ENCODE results near the gene POTEF. TPM values are rescaled to one million over a fixed set of nuclear protein-coding genes. Genes with fewer than 3 reads are reported as not detected.
"Not testable (repeated sequence)": the region's sequence is repeated elsewhere in the genome, so short reads cannot be mapped to it uniquely, and the experiment has no call there.

POTEF gene
- total RNA-seq, 1 donor from 2014 or later: not detected

- not testable (repeated sequence) for H3K27me3 ChIP-seq (ENCODE audit: control insufficient read depth, insufficient read depth, low read length); H3K36me3 ChIP-seq (ENCODE audit: control insufficient read depth, insufficient read depth, low read length); H3K4me3 ChIP-seq (ENCODE audit: low read depth, low read length)
- TF ChIP-seq CTCF (IDR thresholded peaks at IDR 0.05; ENCODE audit: insufficient read depth, low read length, poor library complexity, severe bottlenecking): peak; percentile 41
- peak; percentile 23 for DNase-seq (ENCODE audit: low read depth)
Measured at GRCh38 chr2:130160838-130161705, 32.0 kb upstream of the POTEF start.

GRCh38 chr2:130160131-130160530 is 31.1 kb upstream of the POTEF start:
- Histone ChIP-seq H3K4me3 (ENCODE audit: low read depth, low read length) (no peak overlapping the region), H3K36me3 (ENCODE audit: control insufficient read depth, insufficient read depth, low read length) (no peaks in the 10 kb centered on the region), H3K27me3 (ENCODE audit: control insufficient read depth, insufficient read depth, low read length) (no peaks in the 10 kb centered on the region)
- no peak for TF ChIP-seq CTCF (IDR thresholded peaks at IDR 0.05; ENCODE audit: insufficient read depth, low read length, poor library complexity, severe bottlenecking)
- DNase-seq (ENCODE audit: low read depth): no peak

- not testable (repeated sequence) for DNase-seq (ENCODE audit: low read depth); H3K36me3 ChIP-seq (ENCODE audit: control insufficient read depth, insufficient read depth, low read length); H3K27me3 ChIP-seq (ENCODE audit: control insufficient read depth, insufficient read depth, low read length); H3K4me3 ChIP-seq (ENCODE audit: low read depth, low read length)
Measured at GRCh38 chr2:130159376-130159775, 30.4 kb upstream of the POTEF start.

DNA sequence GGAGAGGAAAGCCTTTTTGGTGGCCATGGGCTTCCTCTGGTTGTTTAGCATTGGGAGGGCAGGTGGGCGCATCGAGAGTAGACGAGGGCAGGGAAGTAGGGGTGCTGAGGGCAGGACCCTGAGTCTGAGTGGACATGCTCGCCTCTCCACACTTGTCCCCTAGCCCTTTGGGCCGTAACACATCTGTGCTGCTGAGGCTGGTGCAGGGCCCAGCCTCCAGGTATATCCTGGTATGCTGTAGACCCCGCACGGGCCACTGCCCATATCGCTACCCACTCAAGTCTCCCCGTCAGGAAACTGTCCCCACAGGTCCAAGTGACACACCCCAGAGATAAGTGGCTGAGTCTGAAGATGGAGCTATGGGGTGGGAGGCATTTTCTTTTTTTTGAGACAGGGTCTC is 29.6 kb upstream of the POTEF start:
- DNase-seq (ENCODE audit: low read depth): no peak
- no peaks in the 10 kb centered on the region for H3K27me3 ChIP-seq (ENCODE audit: control insufficient read depth, insufficient read depth, low read length)
- TF ChIP-seq CTCF (IDR thresholded peaks at IDR 0.05; ENCODE audit: insufficient read depth, low read length, poor library complexity, severe bottlenecking): no peak
- H3K36me3 ChIP-seq (ENCODE audit: control insufficient read depth, insufficient read depth, low read length): no peaks in the 10 kb centered on the region
- H3K4me3 ChIP-seq (ENCODE audit: low read depth, low read length): no peak overlapping the region

- DNase-seq (ENCODE audit: low read depth): not testable (repeated sequence)
Measured at GRCh38 chr2:130157825-130158514, 28.9 kb upstream of the POTEF start.

GRCh38 chr2:130157354-130157753 is 28.3 kb upstream of the POTEF start:
- H3K36me3 ChIP-seq (ENCODE audit: control insufficient read depth, insufficient read depth, low read length); H3K27me3 ChIP-seq (ENCODE audit: control insufficient read depth, insufficient read depth, low read length); DNase-seq (ENCODE audit: low read depth); H3K4me3 ChIP-seq (ENCODE audit: low read depth, low read length): not testable (repeated sequence)

More at GRCh38 chr2:130157825-130158514, 28.9 kb upstream of the POTEF start:
- H3K27me3 ChIP-seq (ENCODE audit: control insufficient read depth, insufficient read depth, low read length); H3K4me3 ChIP-seq (ENCODE audit: low read depth, low read length); H3K36me3 ChIP-seq (ENCODE audit: control insufficient read depth, insufficient read depth, low read length): not testable (repeated sequence)

- Histone ChIP-seq H3K27me3 (ENCODE audit: control insufficient read depth, insufficient read depth, low read length) (no peaks in the 10 kb centered on the region), H3K4me3 (ENCODE audit: low read depth, low read length) (no peak overlapping the region), H3K36me3 (ENCODE audit: control insufficient read depth, insufficient read depth, low read length) (no peaks in the 10 kb centered on the region)
- DNase-seq (ENCODE audit: low read depth): no peak
- TF ChIP-seq CTCF (IDR thresholded peaks at IDR 0.05; ENCODE audit: insufficient read depth, low read length, poor library complexity, severe bottlenecking): no peak
Measured at GRCh38 chr2:130156624-130157004, 27.6 kb upstream of the POTEF start.
